Natural killer cell (primary cell): ENCODE data around the gene TTLL7. TPM values are rescaled to one million over a fixed set of nuclear protein-coding genes. Genes with fewer than 3 reads are reported as not detected.
"Not testable (repeated sequence)": the region's sequence is repeated elsewhere in the genome, so short reads cannot be mapped to it uniquely, and the experiment has no call there.

Experiments
- ATAC-seq, 3 donors: fragments of 150-1000 bp in 2 of 3; fragments of 200-7000 bp in 1 of 3; cut with Tn5 transposase; 1 replicate in 1 of 3; 2 replicates in 2 of 3; pipeline ENCODE4 v1.10.0; 2021; ENCODE audit warnings: mild to moderate bottlenecking in 2 of 3, moderate library complexity in 2 of 3
- DNase-seq, 2 donors: peaks; one replicate each; pipeline versions ENCODE4 v3.0.0 to v3.0.0-alpha.2; 2013 to 2021; ENCODE audit warnings: mixed read lengths in 1 of 2
- H3K27ac ChIP-seq: one replicate; pipeline ENCODE4 v1.5.1; 2013; ENCODE audit warnings: mild to moderate bottlenecking, low read length
- H3K27me3 ChIP-seq: one replicate; pipeline ENCODE4 v1.6.1; 2013; ENCODE audit warnings: low read length; ENCODE audit not compliant: control insufficient read depth, insufficient read depth
- H3K36me3 ChIP-seq: one replicate; pipeline ENCODE4 v1.6.1; 2013; ENCODE audit warnings: low read length; ENCODE audit not compliant: control insufficient read depth, insufficient read depth
- H3K4me1 ChIP-seq: one replicate; pipeline ENCODE4 v1.6.1; 2013; ENCODE audit warnings: low read length; ENCODE audit not compliant: control insufficient read depth, insufficient read depth
- H3K4me3 ChIP-seq: one replicate; pipeline ENCODE4 v1.5.1; 2013; ENCODE audit warnings: low read length
- H3K9me3 ChIP-seq: one replicate; pipeline ENCODE4 v1.6.1; 2013; ENCODE audit warnings: low read length; ENCODE audit not compliant: control insufficient read depth, insufficient read depth
- H3K27ac Mint-ChIP-seq, 2 donors: one replicate each; pipeline ENCODE4 v1.8.0; 2022; ENCODE audit warnings: mild to moderate bottlenecking in 2 of 2, mixed read lengths in 2 of 2, moderate library complexity in 1 of 2
- H3K27me3 Mint-ChIP-seq, 2 donors: one replicate each; pipeline ENCODE4 v1.8.0; 2022; ENCODE audit warnings: low read depth in 2 of 2, mixed read lengths in 2 of 2
- H3K36me3 Mint-ChIP-seq: one replicate; pipeline ENCODE4 v1.8.0; 2022; ENCODE audit warnings: mixed read lengths
- H3K4me1 Mint-ChIP-seq, 2 donors: one replicate each; pipeline ENCODE4 v1.8.0; 2022; ENCODE audit warnings: mixed read lengths in 2 of 2
- H3K4me3 Mint-ChIP-seq: one replicate; pipeline ENCODE4 v1.8.0; 2022; ENCODE audit warnings: mild to moderate bottlenecking, moderate library complexity, mixed read lengths
- H3K9me3 Mint-ChIP-seq, 2 donors: one replicate each; pipeline ENCODE4 v1.8.0; 2022; ENCODE audit warnings: mixed read lengths in 2 of 2
- CTCF ChIP-seq: fragments of 200-600 bp; IDR thresholded peaks from one replicate; pipeline ENCODE4 v1.8.0; 2022; ENCODE audit warnings: antibody characterized with exemption
- WGBS: methylation state at CpG from one replicate; pipeline ENCODE4 v1.1.7; 2013; ENCODE audit warnings: missing lambda C conversion rate; ENCODE audit not compliant: insufficient coverage; 5-methylcytosine and 5-hydroxymethylcytosine counted together
- intact Hi-C: fragments of 100-400 bp; cut with micrococcal nuclease; formaldehyde crosslinking; loops from one replicate; pipeline ENCODE4 v1.14.2; 2022
- total RNA-seq, 4 donors: library from RNA; stranded (reverse); fragments of 120-200 nt in 1 of 4; gene quantifications; one replicate each; pipeline versions ENCODE4 v1.2.3 to v1.2.4, GENCODE V29; 2013 to 2022

The TTLL7 gene
- total RNA-seq, 3 donors from 2014 or later (not counting 1 experiment from before 2014, with no cell fraction given) = 0.21 to 4.4 (median 0.25) TPM

- Mint-ChIP-seq H3K27ac (no peak overlapping the region), H3K4me3 (no peak overlapping the region), H3K27me3 (peaks cover 4 to 18% of the 10 kb centered on the region in 2 donors), H3K4me1 (no peaks in the 10 kb centered on the region), H3K36me3 (no peaks in the 10 kb centered on the region), H3K9me3 (no peaks in the 10 kb centered on the region)
- intact Hi-C loops = no loop called here
- TF ChIP-seq CTCF = no peak
- H3K36me3 ChIP-seq = no peaks in the 10 kb centered on the region
- no peak overlapping the region for H3K4me3 ChIP-seq
- no peaks in the 10 kb centered on the region for H3K27me3 ChIP-seq
- no peaks in the 10 kb centered on the region for H3K4me1 ChIP-seq
- no peaks in the 10 kb centered on the region for H3K9me3 ChIP-seq
- H3K27ac ChIP-seq = no peak overlapping the region
- DNase-seq = no peak
- ATAC-seq = no peak
- no CpG with 5 or more reads among the region's 2 CpGs for WGBS
Observed at GRCh38 chr1:83918688-83919285, 80.1 kb downstream of the TTLL7 start.

DNA sequence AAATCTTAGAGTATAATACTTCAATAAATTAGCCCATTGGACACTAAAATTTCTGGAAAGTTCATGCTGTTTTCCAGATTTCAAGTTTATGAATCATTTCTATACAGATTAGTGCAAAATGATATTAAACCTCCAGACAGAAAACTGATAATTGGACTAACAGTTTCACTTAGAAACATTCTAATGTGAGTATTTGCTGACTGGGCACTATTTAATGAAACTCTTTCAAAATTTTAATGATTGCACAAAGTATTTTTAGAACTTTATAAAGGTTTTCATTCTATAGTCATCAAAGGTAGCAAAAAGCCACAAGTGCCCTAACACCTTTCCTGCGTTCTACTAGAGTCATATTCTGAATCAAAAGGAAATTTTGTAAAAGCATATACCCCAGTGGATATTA lies 81.0 kb downstream of the TTLL7 start:
- TF ChIP-seq CTCF = no peak
- Mint-ChIP-seq H3K36me3 (no peaks in the 10 kb centered on the region), H3K27ac (no peak overlapping the region), H3K4me1 (no peaks in the 10 kb centered on the region), H3K27me3 (peaks cover 4 to 21% of the 10 kb centered on the region in 2 donors), H3K9me3 (no peaks in the 10 kb centered on the region), H3K4me3 (no peak overlapping the region)
- no CpG with 5 or more reads among the region's 1 CpG for WGBS
- H3K9me3 ChIP-seq = no peaks in the 10 kb centered on the region
- no peaks in the 10 kb centered on the region for H3K4me1 ChIP-seq
- H3K27ac ChIP-seq = no peak overlapping the region
- no peak overlapping the region for H3K4me3 ChIP-seq
- intact Hi-C loops = no loop called here
- DNase-seq (no peak), ATAC-seq (no peak)
- H3K36me3 ChIP-seq = no peaks in the 10 kb centered on the region
- H3K27me3 ChIP-seq = peaks cover 2% of the 10 kb centered on the region

GRCh38 chr1:83916094-83916493 lies 82.8 kb downstream of the TTLL7 start:
- H3K4me1 ChIP-seq, ATAC-seq, DNase-seq, H3K9me3 ChIP-seq, H3K9me3 Mint-ChIP-seq, H3K36me3 ChIP-seq, H3K36me3 Mint-ChIP-seq, intact Hi-C loops, H3K4me1 Mint-ChIP-seq, H3K27ac Mint-ChIP-seq, H3K27ac ChIP-seq, H3K4me3 Mint-ChIP-seq, H3K27me3 ChIP-seq, H3K4me3 ChIP-seq: not testable (repeated sequence)
- peaks cover 4 to 15% of the 10 kb centered on the region in 2 donors for H3K27me3 Mint-ChIP-seq
- no CpG with 5 or more reads among the region's 1 CpG for WGBS

- Histone ChIP-seq H3K4me3 (no peak overlapping the region), H3K27ac (no peak overlapping the region), H3K9me3 (no peaks in the 10 kb centered on the region), H3K27me3 (peaks cover 2% of the 10 kb centered on the region), H3K4me1 (no peaks in the 10 kb centered on the region), H3K36me3 (no peaks in the 10 kb centered on the region)
- DNase-seq (no peak), ATAC-seq (no peak)
- intact Hi-C loops = no loop called here
- Mint-ChIP-seq H3K4me1 (no peaks in the 10 kb centered on the region), H3K36me3 (no peaks in the 10 kb centered on the region), H3K9me3 (no peaks in the 10 kb centered on the region), H3K4me3 (no peak overlapping the region), H3K27me3 (peaks cover 8 to 20% of the 10 kb centered on the region in 2 donors), H3K27ac (no peak overlapping the region)
- no peak for TF ChIP-seq CTCF
- 81% methylated on average over 2 of the region's 2 CpGs for WGBS
Observed at GRCh38 chr1:83912876-83913275, 86.1 kb downstream of the TTLL7 start.
